Measurements from ENCODE around the gene PTH. TPM values are rescaled to one million over a fixed set of nuclear protein-coding genes. Genes with fewer than 3 reads are reported as not detected.

Gene PTH
- total RNA-seq, 1 experiment from 2014 or later, result not detected

GRCh38 chr11:13475091-13475490 lies 20.7 kb downstream of the PTH start:
- DNase-seq (ENCODE audit: low read depth, low spot score) (no peak), ATAC-seq (peak; percentile 54; the same call in 1 of the 2 replicates)
- H3K79me2 ChIP-seq (ENCODE audit: insufficient read depth, low read length), result no peaks in the 10 kb centered on the region
- no peak overlapping the region for H3K27ac ChIP-seq (ENCODE audit: low read depth, low read length)
- H3K9me3 ChIP-seq (ENCODE audit: control insufficient read depth in 1 of 2, insufficient read depth in 1 of 2, low read depth in 1 of 2, low read length in 2 of 2), result no peaks in the 10 kb centered on the region
- H3K4me2 ChIP-seq (ENCODE audit: low read length), result no peak overlapping the region
- ChIA-PET RAD21 (ENCODE audit: low non-redundant PET in 1 of 2, low total read pairs in 2 of 2, uncharacterized antibody in 2 of 2, unreplicated experiment in 2 of 2) (no interaction called here), POLR2A (no interaction called here), CTCF (no interaction called here)
- no peak overlapping the region for H2AFZ ChIP-seq (ENCODE audit: low read depth, low read length, poor library complexity, severe bottlenecking)
- H3K9me2 ChIP-seq (ENCODE audit: insufficient read depth), result no peaks in the 10 kb centered on the region; the same call in 1 of the 2 replicates
- no peak for TF ChIP-seq CTCF (IDR thresholded peaks at IDR 0.05 in 2 of 3, conservative IDR thresholded peaks at IDR 0.05 in 1 of 3; ENCODE audit: borderline replicate concordance in 1 of 3, insufficient read depth in 1 of 3, low read depth in 2 of 3, low read length in 2 of 3)
- TF ChIP-seq ZFX (IDR thresholded peaks at IDR 0.05), result no peak
- no peak for TF ChIP-seq POLR2AphosphoS5 (IDR thresholded peaks at IDR 0.05; ENCODE audit: low read depth, low read length)
- TF ChIP-seq ATF3 (IDR thresholded peaks at IDR 0.05), result no peak
- no peak for TF ChIP-seq CEBPB (IDR thresholded peaks at IDR 0.05; ENCODE audit: low read depth)
- no peak for TF ChIP-seq POLR2A (IDR thresholded peaks at IDR 0.05; ENCODE audit: borderline replicate concordance, extremely low read depth, insufficient read depth, insufficient read length)
- TF ChIP-seq FOSL1 (IDR thresholded peaks at IDR 0.05; ENCODE audit: low read depth), result no peak
- TF ChIP-seq, protein P1, sequence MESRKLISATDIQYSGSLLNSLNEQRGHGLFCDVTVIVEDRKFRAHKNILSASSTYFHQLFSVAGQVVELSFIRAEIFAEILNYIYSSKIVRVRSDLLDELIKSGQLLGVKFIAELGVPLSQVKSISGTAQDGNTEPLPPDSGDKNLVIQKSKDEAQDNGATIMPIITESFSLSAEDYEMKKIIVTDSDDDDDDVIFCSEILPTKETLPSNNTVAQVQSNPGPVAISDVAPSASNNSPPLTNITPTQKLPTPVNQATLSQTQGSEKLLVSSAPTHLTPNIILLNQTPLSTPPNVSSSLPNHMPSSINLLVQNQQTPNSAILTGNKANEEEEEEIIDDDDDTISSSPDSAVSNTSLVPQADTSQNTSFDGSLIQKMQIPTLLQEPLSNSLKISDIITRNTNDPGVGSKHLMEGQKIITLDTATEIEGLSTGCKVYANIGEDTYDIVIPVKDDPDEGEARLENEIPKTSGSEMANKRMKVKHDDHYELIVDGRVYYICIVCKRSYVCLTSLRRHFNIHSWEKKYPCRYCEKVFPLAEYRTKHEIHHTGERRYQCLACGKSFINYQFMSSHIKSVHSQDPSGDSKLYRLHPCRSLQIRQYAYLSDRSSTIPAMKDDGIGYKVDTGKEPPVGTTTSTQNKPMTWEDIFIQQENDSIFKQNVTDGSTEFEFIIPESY (IDR thresholded peaks at IDR 0.05; ENCODE audit: extremely low read depth, insufficient replicate concordance, low read length), result no peak
- no peak for TF ChIP-seq SIN3A (IDR thresholded peaks at IDR 0.05; ENCODE audit: low read depth)
- TF ChIP-seq ZNF274 (IDR thresholded peaks at IDR 0.05; ENCODE audit: low read depth, low read length), result no peak
- no peak for TF ChIP-seq JUND (IDR thresholded peaks at IDR 0.05)
- TF ChIP-seq TCF7L2 (IDR thresholded peaks at IDR 0.05; ENCODE audit: borderline replicate concordance, extremely low read depth, insufficient read depth, insufficient read length), result no peak
- TF ChIP-seq CBX3 (IDR thresholded peaks at IDR 0.05; ENCODE audit: low read depth), result no peak
- TF ChIP-seq, protein P2, sequence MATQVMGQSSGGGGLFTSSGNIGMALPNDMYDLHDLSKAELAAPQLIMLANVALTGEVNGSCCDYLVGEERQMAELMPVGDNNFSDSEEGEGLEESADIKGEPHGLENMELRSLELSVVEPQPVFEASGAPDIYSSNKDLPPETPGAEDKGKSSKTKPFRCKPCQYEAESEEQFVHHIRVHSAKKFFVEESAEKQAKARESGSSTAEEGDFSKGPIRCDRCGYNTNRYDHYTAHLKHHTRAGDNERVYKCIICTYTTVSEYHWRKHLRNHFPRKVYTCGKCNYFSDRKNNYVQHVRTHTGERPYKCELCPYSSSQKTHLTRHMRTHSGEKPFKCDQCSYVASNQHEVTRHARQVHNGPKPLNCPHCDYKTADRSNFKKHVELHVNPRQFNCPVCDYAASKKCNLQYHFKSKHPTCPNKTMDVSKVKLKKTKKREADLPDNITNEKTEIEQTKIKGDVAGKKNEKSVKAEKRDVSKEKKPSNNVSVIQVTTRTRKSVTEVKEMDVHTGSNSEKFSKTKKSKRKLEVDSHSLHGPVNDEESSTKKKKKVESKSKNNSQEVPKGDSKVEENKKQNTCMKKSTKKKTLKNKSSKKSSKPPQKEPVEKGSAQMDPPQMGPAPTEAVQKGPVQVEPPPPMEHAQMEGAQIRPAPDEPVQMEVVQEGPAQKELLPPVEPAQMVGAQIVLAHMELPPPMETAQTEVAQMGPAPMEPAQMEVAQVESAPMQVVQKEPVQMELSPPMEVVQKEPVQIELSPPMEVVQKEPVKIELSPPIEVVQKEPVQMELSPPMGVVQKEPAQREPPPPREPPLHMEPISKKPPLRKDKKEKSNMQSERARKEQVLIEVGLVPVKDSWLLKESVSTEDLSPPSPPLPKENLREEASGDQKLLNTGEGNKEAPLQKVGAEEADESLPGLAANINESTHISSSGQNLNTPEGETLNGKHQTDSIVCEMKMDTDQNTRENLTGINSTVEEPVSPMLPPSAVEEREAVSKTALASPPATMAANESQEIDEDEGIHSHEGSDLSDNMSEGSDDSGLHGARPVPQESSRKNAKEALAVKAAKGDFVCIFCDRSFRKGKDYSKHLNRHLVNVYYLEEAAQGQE (IDR thresholded peaks at IDR 0.05; ENCODE audit: low read depth), result no peak
- no peak for TF ChIP-seq SP1 (IDR thresholded peaks at IDR 0.05; ENCODE audit: low read depth)
- no peak for TF ChIP-seq EGR1 (IDR thresholded peaks at IDR 0.05; ENCODE audit: low read depth)
- TF ChIP-seq, protein P3, sequence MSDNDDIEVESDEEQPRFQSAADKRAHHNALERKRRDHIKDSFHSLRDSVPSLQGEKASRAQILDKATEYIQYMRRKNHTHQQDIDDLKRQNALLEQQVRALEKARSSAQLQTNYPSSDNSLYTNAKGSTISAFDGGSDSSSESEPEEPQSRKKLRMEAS (IDR thresholded peaks at IDR 0.05), result no peak
- no peak for TF ChIP-seq ELF1 (IDR thresholded peaks at IDR 0.05; ENCODE audit: borderline replicate concordance, low read depth)
- TF ChIP-seq EZH2 (IDR thresholded peaks at IDR 0.05), result no peak
- no peaks in the 10 kb centered on the region; a peak in 1 of 4 replicates for H3K4me1 ChIP-seq (ENCODE audit: control insufficient read depth in 1 of 2, insufficient read depth in 2 of 2, low read length in 2 of 2)
- no peak overlapping the region for H3K4me3 ChIP-seq (replicated peaks in 1 of 2; ENCODE audit: low read depth in 1 of 2, low read length in 2 of 2)
- BruUV-seq (replicated peaks), result no TSS peak
- no peaks in the 10 kb centered on the region for H3K27me3 ChIP-seq (ENCODE audit: insufficient read depth, low read length)
- no peaks in the 10 kb centered on the region for H4K20me1 ChIP-seq (ENCODE audit: insufficient read depth)
- intact Hi-C loops (cut with micrococcal nuclease), result no loop called here
- H3K36me3 ChIP-seq (ENCODE audit: control insufficient read depth in 1 of 2, insufficient read depth in 2 of 2, low read length in 2 of 2), result no peaks in the 10 kb centered on the region
- no peak overlapping the region for H3K9ac ChIP-seq (ENCODE audit: low read length)

Data from HCT116 (cell line).